ENCODE measurements around the gene XPO5.

- no peak for TF ChIP-seq CTCF (IDR thresholded peaks at IDR 0.05; ENCODE audit: low read depth, low read length, poor library complexity, severe bottlenecking)
- no peak for TF ChIP-seq EZH2phosphoT487 (IDR thresholded peaks at IDR 0.05; ENCODE audit: borderline replicate concordance, low read length)
These were observed 81.5 kb downstream of the XPO5 start for GRCh38 chr6:43494321-43494720.
